ENCODE results near the gene YIF1B. TPM values are rescaled to one million over a fixed set of nuclear protein-coding genes. Genes with fewer than 3 reads are reported as not detected.

The YIF1B gene
- total and polyA plus RNA-seq, 2 of the 4 experiments (the other 2 are of a cell fraction): 72.2 to 165 TPM

DNA sequence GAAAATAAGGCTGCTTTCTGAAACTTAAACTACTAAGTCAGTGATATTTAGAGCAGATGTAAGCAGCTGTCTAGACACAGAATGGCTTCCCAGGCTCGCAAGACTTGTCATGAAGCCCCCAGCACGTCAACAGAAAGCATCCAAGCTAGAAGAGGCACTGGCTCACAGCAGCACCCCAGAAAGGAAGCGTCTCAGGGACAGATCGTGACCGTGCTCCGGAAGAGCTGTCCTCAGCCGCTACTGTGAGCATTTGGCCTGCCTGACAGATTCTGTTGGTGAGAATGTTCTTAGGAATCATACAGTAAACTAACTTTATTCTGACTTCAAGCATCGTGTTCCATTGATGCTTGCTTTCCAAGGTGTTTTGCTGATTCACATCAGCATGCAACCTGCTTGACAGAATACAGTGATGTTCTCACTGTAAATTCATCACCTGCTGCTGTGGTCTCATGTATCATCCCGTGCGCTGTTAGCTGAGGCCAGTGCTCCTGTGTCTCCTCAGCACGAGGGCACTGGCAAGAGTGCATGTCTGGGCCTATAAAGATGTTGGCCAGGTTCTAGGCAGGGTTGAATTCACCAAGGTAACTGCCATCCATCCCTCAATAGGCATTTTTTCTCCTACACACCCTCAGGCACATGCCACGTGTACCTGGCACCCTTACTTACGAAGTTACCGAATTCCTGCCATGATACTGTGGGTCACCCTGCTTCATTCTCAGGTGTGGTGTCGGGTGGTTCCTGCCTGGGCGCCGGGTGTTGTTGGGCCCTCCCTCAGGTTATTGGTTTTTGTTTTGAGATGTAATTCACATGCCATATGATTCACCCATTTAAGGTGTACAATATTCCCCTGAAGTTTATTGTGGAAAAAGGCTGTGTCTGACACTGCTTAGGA, 35.5 kb downstream of the YIF1B start (continued):
- TF ChIP-seq, protein P1, sequence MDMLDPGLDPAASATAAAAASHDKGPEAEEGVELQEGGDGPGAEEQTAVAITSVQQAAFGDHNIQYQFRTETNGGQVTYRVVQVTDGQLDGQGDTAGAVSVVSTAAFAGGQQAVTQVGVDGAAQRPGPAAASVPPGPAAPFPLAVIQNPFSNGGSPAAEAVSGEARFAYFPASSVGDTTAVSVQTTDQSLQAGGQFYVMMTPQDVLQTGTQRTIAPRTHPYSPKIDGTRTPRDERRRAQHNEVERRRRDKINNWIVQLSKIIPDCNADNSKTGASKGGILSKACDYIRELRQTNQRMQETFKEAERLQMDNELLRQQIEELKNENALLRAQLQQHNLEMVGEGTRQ (IDR thresholded peaks at IDR 0.05; ENCODE audit: low read depth, low read length): no peak
- TF ChIP-seq NFE2L2 (IDR thresholded peaks at IDR 0.05; ENCODE audit: low read depth, low read length): no peak
- no peak for TF ChIP-seq RCOR1 (IDR thresholded peaks at IDR 0.05; ENCODE audit: insufficient replicate concordance, low read length)
